ENCODE data around the gene ZYG11A. TPM values are rescaled to one million over a fixed set of nuclear protein-coding genes. Genes with fewer than 3 reads are reported as not detected.

ZYG11A gene
- total and polyA plus RNA-seq, 2 of the 13 experiments (the other 11 are each of a cell fraction or from before 2014, with no cell fraction given), result not detected

DNA sequence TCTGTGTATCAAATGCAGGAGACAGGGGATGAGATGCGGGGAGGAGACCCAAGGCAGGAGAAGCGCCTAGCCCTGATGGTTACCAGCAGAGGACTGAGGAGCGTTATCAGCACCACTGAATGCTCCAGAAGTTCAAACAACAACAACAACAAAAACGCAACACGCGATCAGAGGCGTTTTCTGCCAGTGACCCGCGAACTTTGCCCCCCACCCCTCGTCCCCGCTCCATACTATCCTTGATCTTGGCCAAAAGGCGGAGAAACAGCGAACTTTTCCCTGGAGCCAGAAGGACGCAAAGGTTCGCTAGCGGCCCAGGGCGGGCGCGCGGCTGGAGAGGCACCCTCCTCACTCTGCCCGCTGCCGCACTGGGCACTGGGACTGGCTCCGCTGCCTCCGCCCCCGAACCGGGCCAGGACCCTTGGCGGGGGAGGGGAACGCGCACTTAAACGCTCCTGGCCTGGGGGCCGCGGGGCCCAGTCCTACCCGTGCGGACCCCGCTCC lies 78.3 kb downstream of the ZYG11A start (continued):
- TF ChIP-seq RCOR2 (CRISPR knock-in tag; IDR thresholded peaks at IDR 0.05) (no peak), XBP1 (CRISPR knock-in tag; IDR thresholded peaks at IDR 0.05) (no peak), ZNF121 (CRISPR knock-in tag; IDR thresholded peaks at IDR 0.05) (no peak), ZBTB38 (CRISPR knock-in tag; IDR thresholded peaks at IDR 0.05) (0 out of 2 replicates have a peak, but pooled peaks have one; percentile 17), ZFP37 (CRISPR knock-in tag; IDR thresholded peaks at IDR 0.05; ENCODE audit: borderline replicate concordance) (peak; percentile 59; the same call in 1 of the 2 replicates), ZNF747 (CRISPR knock-in tag; IDR thresholded peaks at IDR 0.05; ENCODE audit: borderline replicate concordance) (no peak), MAZ (IDR thresholded peaks at IDR 0.05; ENCODE audit: borderline replicate concordance, low read depth, low read length) (no peak), MAZ (CRISPR knock-in tag; IDR thresholded peaks at IDR 0.05; ENCODE audit: low read depth) (no peak), ZNF256 (CRISPR knock-in tag; conservative IDR thresholded peaks at IDR 0.05) (no peak), MTF1 (CRISPR knock-in tag; IDR thresholded peaks at IDR 0.05) (no peak), HHEX (CRISPR knock-in tag; IDR thresholded peaks at IDR 0.05) (no peak), TEAD2 (CRISPR knock-in tag; IDR thresholded peaks at IDR 0.05) (no peak), ZNF138 (CRISPR knock-in tag; IDR thresholded peaks at IDR 0.05; ENCODE audit: low read depth) (no peak), ZKSCAN8 (CRISPR knock-in tag; IDR thresholded peaks at IDR 0.05; ENCODE audit: borderline replicate concordance) (no peak), HOXA5 (CRISPR knock-in tag; IDR thresholded peaks at IDR 0.05) (no peak; the same call in 1 of the 2 replicates), ZNF24 (IDR thresholded peaks at IDR 0.05) (no peak), ZFYVE20 (CRISPR knock-in tag; IDR thresholded peaks at IDR 0.05; ENCODE audit: borderline replicate concordance, low read depth) (no peak), ZNF317 (CRISPR knock-in tag; IDR thresholded peaks at IDR 0.05) (no peak), DMAP1 (CRISPR knock-in tag; IDR thresholded peaks at IDR 0.05) (0 out of 2 replicates have a peak, but pooled peaks have one; percentile 19), MEIS2 (CRISPR knock-in tag; IDR thresholded peaks at IDR 0.05) (no peak), ZC3H13 (CRISPR knock-in tag; IDR thresholded peaks at IDR 0.05) (no peak), ZKSCAN1 (IDR thresholded peaks at IDR 0.05; ENCODE audit: low read length) (no peak), ATAD3A (CRISPR knock-in tag; IDR thresholded peaks at IDR 0.05) (no peak)
- TF ChIP-seq, protein P1, sequence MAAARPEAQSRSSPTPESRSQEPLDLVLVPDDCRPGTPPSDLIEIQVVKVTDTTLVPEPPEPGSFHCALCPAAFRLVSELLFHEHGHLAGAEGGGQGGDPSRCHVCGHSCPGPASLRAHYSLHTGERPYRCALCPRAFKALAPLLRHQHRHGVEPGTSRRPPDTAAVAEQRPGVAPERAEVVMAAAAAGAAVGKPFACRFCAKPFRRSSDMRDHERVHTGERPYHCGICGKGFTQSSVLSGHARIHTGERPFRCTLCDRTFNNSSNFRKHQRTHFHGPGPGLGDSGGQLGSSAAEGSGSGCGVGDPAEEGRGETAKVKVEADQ (CRISPR knock-in tag; IDR thresholded peaks at IDR 0.05; ENCODE audit: borderline replicate concordance), result no peak
- TF ChIP-seq, protein P2, sequence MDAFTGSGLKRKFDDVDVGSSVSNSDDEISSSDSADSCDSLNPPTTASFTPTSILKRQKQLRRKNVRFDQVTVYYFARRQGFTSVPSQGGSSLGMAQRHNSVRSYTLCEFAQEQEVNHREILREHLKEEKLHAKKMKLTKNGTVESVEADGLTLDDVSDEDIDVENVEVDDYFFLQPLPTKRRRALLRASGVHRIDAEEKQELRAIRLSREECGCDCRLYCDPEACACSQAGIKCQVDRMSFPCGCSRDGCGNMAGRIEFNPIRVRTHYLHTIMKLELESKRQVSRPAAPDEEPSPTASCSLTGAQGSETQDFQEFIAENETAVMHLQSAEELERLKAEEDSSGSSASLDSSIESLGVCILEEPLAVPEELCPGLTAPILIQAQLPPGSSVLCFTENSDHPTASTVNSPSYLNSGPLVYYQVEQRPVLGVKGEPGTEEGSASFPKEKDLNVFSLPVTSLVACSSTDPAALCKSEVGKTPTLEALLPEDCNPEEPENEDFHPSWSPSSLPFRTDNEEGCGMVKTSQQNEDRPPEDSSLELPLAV (CRISPR knock-in tag; conservative IDR thresholded peaks at IDR 0.05; ENCODE audit: low read depth), result no peak
- TF ChIP-seq, protein P3, sequence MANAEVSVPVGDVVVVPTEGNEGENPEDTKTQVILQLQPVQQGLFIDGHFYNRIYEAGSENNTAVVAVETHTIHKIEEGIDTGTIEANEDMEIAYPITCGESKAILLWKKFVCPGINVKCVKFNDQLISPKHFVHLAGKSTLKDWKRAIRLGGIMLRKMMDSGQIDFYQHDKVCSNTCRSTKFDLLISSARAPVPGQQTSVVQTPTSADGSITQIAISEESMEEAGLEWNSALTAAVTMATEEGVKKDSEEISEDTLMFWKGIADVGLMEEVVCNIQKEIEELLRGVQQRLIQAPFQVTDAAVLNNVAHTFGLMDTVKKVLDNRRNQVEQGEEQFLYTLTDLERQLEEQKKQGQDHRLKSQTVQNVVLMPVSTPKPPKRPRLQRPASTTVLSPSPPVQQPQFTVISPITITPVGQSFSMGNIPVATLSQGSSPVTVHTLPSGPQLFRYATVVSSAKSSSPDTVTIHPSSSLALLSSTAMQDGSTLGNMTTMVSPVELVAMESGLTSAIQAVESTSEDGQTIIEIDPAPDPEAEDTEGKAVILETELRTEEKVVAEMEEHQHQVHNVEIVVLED (CRISPR knock-in tag; IDR thresholded peaks at IDR 0.05; ENCODE audit: borderline replicate concordance), result no peak
- TF ChIP-seq, protein P4, sequence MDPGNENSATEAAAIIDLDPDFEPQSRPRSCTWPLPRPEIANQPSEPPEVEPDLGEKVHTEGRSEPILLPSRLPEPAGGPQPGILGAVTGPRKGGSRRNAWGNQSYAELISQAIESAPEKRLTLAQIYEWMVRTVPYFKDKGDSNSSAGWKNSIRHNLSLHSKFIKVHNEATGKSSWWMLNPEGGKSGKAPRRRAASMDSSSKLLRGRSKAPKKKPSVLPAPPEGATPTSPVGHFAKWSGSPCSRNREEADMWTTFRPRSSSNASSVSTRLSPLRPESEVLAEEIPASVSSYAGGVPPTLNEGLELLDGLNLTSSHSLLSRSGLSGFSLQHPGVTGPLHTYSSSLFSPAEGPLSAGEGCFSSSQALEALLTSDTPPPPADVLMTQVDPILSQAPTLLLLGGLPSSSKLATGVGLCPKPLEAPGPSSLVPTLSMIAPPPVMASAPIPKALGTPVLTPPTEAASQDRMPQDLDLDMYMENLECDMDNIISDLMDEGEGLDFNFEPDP (CRISPR knock-in tag; conservative IDR thresholded peaks at IDR 0.05), result no peak

All from HepG2 (cell line).